Peyer's patch (tissue), 4 donors: ENCODE measurements around the gene HES1. TPM values are rescaled to one million over a fixed set of nuclear protein-coding genes. Genes with fewer than 3 reads are reported as not detected.

ENCODE experiments used
- DNase-seq, 3 donors: peaks; one replicate each; pipeline ENCODE4 v3.0.0-alpha.2; 2017 to 2019
- H3K27ac ChIP-seq, 4 donors: fragments of 200-600 bp; sonication (generic); one replicate each; pipeline ENCODE4 v1.5.1; 2016 to 2019
- H3K27me3 ChIP-seq, 2 donors: fragments of 200-600 bp; sonication (generic); one replicate each; pipeline ENCODE4 v1.5.1; 2019
- H3K36me3 ChIP-seq, 3 donors: fragments of 200-600 bp; sonication (generic); one replicate each; pipeline ENCODE4 v1.5.1; 2016 to 2019
- H3K4me1 ChIP-seq, 4 donors: fragments of 200-600 bp; sonication (generic); one replicate each; pipeline ENCODE4 v1.5.1; 2016 to 2019
- H3K4me3 ChIP-seq, 4 donors: fragments of 200-600 bp; sonication (generic); 1 replicate in 3 of 4; 2 replicates in 1 of 4; pipeline ENCODE4 v1.5.1; 2016 to 2019; ENCODE audit warnings: mild to moderate bottlenecking in 1 of 4
- H3K9me3 ChIP-seq, 4 donors: fragments of 200-600 bp; sonication (generic); one replicate each; pipeline ENCODE4 v1.5.1; 2016 to 2019; ENCODE audit warnings: mild to moderate bottlenecking in 1 of 4
- POLR2A ChIP-seq, 2 donors: fragments of 450-650 bp; IDR thresholded peaks; one replicate each; pipeline ENCODE4 v1.5.1; 2017; ENCODE audit warnings: antibody characterized with exemption in 2 of 2, mild to moderate bottlenecking in 2 of 2, moderate library complexity in 2 of 2
- total RNA-seq, 4 donors: library from RNA; depleted of rRNA; stranded (reverse); fragments of >200 nt; gene quantifications; one replicate each; pipeline ENCODE4 v1.1.0, GENCODE V29; 2016
- TF ChIP-seq, protein P1 (sequence below), 6 experiments: fragments of 450-650 bp in 4 of 6; fragments of 200-600 bp in 2 of 6; sonication (generic) in 1 of 6; IDR thresholded peaks; one replicate each; pipeline ENCODE4 v1.5.1; 2017 to 2019; ENCODE audit warnings: antibody characterized with exemption in 6 of 6, mild to moderate bottlenecking in 3 of 6, moderate library complexity in 1 of 6

HES1 gene
- total RNA-seq, 4 donors from 2014 or later, result 32.2 to 65.6 (median 49.4) TPM

GRCh38 chr3:194111336-194111735 is 24.6 kb upstream of the HES1 start:
- Histone ChIP-seq H3K4me1 (no peaks in the 10 kb centered on the region), H3K4me3 (no peak overlapping the region), H3K36me3 (no peaks in the 10 kb centered on the region), H3K9me3 (no peaks in the 10 kb centered on the region), H3K27me3 (no peaks in the 10 kb centered on the region), H3K27ac (no peak overlapping the region)
- TF ChIP-seq, protein P1, sequence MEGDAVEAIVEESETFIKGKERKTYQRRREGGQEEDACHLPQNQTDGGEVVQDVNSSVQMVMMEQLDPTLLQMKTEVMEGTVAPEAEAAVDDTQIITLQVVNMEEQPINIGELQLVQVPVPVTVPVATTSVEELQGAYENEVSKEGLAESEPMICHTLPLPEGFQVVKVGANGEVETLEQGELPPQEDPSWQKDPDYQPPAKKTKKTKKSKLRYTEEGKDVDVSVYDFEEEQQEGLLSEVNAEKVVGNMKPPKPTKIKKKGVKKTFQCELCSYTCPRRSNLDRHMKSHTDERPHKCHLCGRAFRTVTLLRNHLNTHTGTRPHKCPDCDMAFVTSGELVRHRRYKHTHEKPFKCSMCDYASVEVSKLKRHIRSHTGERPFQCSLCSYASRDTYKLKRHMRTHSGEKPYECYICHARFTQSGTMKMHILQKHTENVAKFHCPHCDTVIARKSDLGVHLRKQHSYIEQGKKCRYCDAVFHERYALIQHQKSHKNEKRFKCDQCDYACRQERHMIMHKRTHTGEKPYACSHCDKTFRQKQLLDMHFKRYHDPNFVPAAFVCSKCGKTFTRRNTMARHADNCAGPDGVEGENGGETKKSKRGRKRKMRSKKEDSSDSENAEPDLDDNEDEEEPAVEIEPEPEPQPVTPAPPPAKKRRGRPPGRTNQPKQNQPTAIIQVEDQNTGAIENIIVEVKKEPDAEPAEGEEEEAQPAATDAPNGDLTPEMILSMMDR (IDR thresholded peaks at IDR 0.05), result no peak
- TF ChIP-seq POLR2A (IDR thresholded peaks at IDR 0.05), result no peak
- peak in 1 of 3 donors; percentile 22 for DNase-seq

GRCh38 chr3:194112120-194113106 is 23.5 kb upstream of the HES1 start:
- Histone ChIP-seq H3K27me3 (no peaks in the 10 kb centered on the region), H3K36me3 (no peaks in the 10 kb centered on the region), H3K4me3 (no peak overlapping the region), H3K4me1 (peaks cover 0 to 9% (median 0%) of the 10 kb centered on the region in 4 donors), H3K9me3 (no peaks in the 10 kb centered on the region), H3K27ac (peak overlapping the region in 1 of 4 donors; percentile 25)
- DNase-seq, result peak in 2 of 3 donors; percentile 52 to 79
- TF ChIP-seq, protein P1 (IDR thresholded peaks at IDR 0.05), result no peak
- TF ChIP-seq POLR2A (IDR thresholded peaks at IDR 0.05), result no peak

DNA sequence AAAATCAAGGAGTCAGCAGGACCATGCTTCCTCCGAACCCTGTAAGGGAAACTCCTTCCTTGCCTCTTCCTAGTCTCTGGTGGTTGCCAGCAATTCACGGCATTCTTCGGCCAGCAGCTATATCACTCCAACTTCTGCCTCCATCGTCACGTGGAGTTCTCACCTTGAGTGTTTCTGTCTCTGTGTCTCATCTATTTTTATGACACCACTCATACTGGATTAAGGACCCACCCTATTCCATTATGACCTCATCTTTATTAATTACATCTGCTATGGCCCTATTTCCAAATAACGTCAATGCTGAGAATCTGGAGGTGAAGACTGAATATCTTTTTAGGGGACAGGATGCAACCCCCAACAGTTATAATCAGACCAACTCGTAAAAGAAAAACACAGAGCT is 21.8 kb upstream of the HES1 start:
- no peaks in the 10 kb centered on the region for H3K27me3 ChIP-seq
- H3K4me1 ChIP-seq, result peaks cover 0 to 12% (median 0%) of the 10 kb centered on the region in 4 donors
- no peaks in the 10 kb centered on the region for H3K9me3 ChIP-seq
- no peak overlapping the region for H3K27ac ChIP-seq
- DNase-seq, result peak in 1 of 3 donors; percentile 6
- no peak for TF ChIP-seq POLR2A (IDR thresholded peaks at IDR 0.05)
- TF ChIP-seq, protein P1 (IDR thresholded peaks at IDR 0.05), result no peak
- H3K4me3 ChIP-seq, result no peak overlapping the region
- no peaks in the 10 kb centered on the region for H3K36me3 ChIP-seq

DNA sequence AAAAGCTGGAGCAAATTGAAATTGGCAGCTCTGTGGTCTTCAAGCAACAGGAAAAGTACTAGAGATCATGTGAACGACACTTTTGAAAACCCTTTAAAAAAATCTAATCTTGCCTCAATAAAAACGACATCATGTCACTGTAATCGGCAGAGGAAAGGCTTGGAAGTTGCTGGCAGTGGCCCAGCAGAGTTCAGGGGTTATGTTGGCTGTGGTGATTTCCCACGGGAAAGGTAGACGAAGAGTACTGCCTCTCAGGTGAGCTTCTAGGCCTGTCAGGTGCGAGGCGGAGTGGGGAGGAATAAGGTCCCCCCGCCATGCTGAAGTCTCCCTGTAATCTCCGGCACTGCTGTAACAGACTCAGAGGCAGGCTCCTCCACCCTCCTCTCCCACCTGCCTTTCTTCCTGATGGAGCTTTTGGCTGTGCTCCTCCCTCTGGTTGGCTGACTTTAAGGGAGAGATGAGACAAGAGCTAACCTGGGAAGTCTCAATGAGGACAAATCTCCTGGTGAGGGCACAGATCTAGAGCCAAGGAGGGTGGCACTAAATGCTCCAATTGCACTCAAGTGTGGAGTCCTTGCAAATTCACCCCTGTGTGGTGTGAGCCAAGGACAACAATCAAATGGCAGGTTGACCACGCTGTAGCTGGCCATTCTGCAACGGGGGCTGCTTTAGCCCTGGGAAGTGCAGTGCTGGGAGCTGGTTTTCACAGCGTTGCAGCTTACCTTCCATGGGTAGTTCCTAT is 18.7 kb upstream of the HES1 start:
- Histone ChIP-seq H3K4me3 (no peak overlapping the region), H3K36me3 (no peaks in the 10 kb centered on the region), H3K4me1 (peaks cover 0 to 17% (median 0%) of the 10 kb centered on the region in 4 donors), H3K27me3 (no peaks in the 10 kb centered on the region), H3K27ac (peak overlapping the region in 2 of 4 donors; percentile 14 to 63), H3K9me3 (no peaks in the 10 kb centered on the region)
- TF ChIP-seq, protein P1 (IDR thresholded peaks at IDR 0.05), result no peak
- TF ChIP-seq POLR2A (IDR thresholded peaks at IDR 0.05), result no peak
- peak in 2 of 3 donors; percentile 84 for DNase-seq

DNA sequence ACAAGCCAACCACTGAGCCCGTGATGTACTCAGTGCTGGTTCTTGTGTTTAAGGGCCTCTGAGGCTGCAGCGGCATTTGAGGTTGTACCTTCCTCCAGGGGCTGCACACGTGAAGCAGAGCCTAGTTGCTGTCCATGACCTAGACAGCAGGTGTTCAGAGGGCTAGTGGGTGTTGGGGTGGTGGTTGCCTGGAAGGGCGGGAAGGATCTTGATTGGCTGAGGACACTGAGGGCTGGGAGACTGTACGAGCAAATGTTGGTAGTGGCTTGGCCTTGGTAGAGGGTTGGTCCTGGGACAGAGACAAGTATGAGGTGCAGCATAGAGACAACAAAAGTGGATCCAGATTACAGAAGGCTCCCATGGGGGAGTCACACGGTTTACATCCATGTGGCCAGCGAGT is 17.0 kb upstream of the HES1 start:
- no peaks in the 10 kb centered on the region for H3K27me3 ChIP-seq
- TF ChIP-seq, protein P1 (IDR thresholded peaks at IDR 0.05), result no peak
- TF ChIP-seq POLR2A (IDR thresholded peaks at IDR 0.05), result no peak
- H3K36me3 ChIP-seq, result no peaks in the 10 kb centered on the region
- H3K4me1 ChIP-seq, result peaks cover 0 to 27% (median 2%) of the 10 kb centered on the region in 4 donors
- H3K4me3 ChIP-seq, result no peak overlapping the region
- H3K9me3 ChIP-seq, result no peaks in the 10 kb centered on the region
- no peak overlapping the region for H3K27ac ChIP-seq
- DNase-seq, result peak in 1 of 3 donors; percentile 7
